H1 (cell line): Measurements from ENCODE around the gene GAPT. TPM values are rescaled to one million over a fixed set of nuclear protein-coding genes. Genes with fewer than 3 reads are reported as not detected.

Source experiments
- CHD7 ChIP-seq: fragments of 300-600 bp; sonication (generic); IDR thresholded peaks from 2 replicates; pipeline ENCODE4 v1.7.1; 2012; ENCODE audit warnings: low read length, moderate library complexity, mild to moderate bottlenecking, inconsistent platforms; ENCODE audit not compliant: insufficient replicate concordance
- EGR1 ChIP-seq: IDR thresholded peaks from 2 replicates; pipeline ENCODE4 v1.6.1; 2011; ENCODE audit warnings: low read depth, low read length, borderline replicate concordance
- HDAC6 ChIP-seq: IDR thresholded peaks from one replicate; pipeline ENCODE4 v1.7.1; 2012; ENCODE audit warnings: low read depth, mild to moderate bottlenecking, inconsistent platforms, low read length, moderate library complexity
- KDM5A ChIP-seq: fragments of 200-600 bp; IDR thresholded peaks from 2 replicates; pipeline ENCODE4 v1.7.1; 2012; ENCODE audit warnings: mild to moderate bottlenecking, low read length, inconsistent platforms, mixed read lengths
- POLR2AphosphoS5 ChIP-seq: IDR thresholded peaks from 2 replicates; pipeline ENCODE4 v1.6.1; 2011; ENCODE audit warnings: low read depth, low read length
- RXRA ChIP-seq: IDR thresholded peaks from 2 replicates; pipeline ENCODE4 v1.6.1; 2011; ENCODE audit warnings: low read depth, mild to moderate bottlenecking, low read length, moderate library complexity; ENCODE audit not compliant: insufficient read depth
- SIN3A ChIP-seq, 2 experiments: IDR thresholded peaks in 1 of 2; conservative IDR thresholded peaks in 1 of 2; 2 replicates each; pipeline ENCODE4 v1.6.1; 2011 to 2012; ENCODE audit warnings: low read length in 2 of 2, improper control_type of control experiment in 1 of 2, low read depth in 1 of 2, mild to moderate bottlenecking in 1 of 2
- SP4 ChIP-seq: IDR thresholded peaks from 2 replicates; pipeline ENCODE4 v1.6.1; 2012; ENCODE audit warnings: low read length, inconsistent platforms
- polyA plus RNA-seq, 7 experiments: library from polyadenylated mRNA; depleted of rRNA in 3 of 7; stranded (reverse) in 5 of 7; unstranded in 2 of 7; fragments of >200 nt in 5 of 7; fragments of 200-250 nt in 2 of 7; gene quantifications; 1 replicate in 5 of 7; 2 replicates in 1 of 7; 4 replicates in 1 of 7; pipeline versions ENCODE4 v1.2.1 to v1.2.3, GENCODE V29; 2011 to 2013; ENCODE audit warnings: missing spikeins in 2 of 7, mixed read lengths in 2 of 7
- total RNA-seq: library from RNA; stranded (reverse); fragmentation: NEBNext Ultra II Directional; extraction: Animal tissue kit (Norgen Biotek cat#: 25700); gene quantifications from 2 replicates; pipeline ENCODE4 v1.2.1, GENCODE V29; 2021
- TF ChIP-seq, protein P1 (sequence below): IDR thresholded peaks from 2 replicates; pipeline ENCODE4 v1.6.1; 2012; ENCODE audit warnings: inconsistent platforms

The GAPT gene
- total and polyA plus RNA-seq, 2 of the 8 experiments (the other 6 are each of a cell fraction or from before 2014, with no cell fraction given) = not detected

DNA sequence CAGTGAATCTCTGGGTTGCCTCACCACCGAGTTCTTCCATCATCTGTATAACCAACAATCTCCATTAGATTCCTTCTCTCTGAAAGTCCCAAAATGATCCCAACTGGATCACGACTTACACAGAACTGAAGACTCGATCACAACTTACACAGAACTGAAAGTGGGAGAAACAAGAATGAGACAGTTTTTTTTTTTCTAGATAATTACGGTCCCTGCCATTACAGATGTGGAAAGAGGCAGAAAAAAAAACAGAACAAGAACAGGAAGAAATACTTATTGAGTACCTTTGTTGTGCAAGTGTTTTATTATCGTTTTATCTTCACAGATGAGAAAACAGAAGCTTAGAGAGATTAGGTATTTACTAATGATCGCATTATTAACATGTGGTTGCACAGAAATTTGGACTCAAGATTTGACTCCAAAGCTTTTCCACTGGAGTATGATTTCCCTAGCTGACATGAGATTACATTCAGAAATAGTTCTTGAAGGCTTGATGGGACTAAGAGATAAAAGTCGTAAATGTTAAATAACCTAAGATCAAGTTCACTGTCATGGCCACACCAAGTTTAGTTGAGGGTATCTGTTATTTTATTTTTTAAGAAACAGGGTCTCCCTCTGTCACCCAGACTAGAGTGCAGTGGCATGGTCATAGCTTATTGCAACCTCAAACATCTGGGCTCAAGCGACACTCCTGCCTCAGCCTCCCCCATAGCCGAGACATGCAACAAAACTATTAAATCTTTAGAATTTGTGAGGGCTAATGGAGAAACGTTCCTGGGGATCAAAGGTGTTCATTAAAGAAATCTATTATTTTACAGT, 40.2 kb upstream of the GAPT start (continued):
- no peak for TF ChIP-seq CHD7
- TF ChIP-seq KDM5A = no peak
- TF ChIP-seq EGR1 = no peak
- TF ChIP-seq HDAC6 = no peak
- TF ChIP-seq, protein P1, sequence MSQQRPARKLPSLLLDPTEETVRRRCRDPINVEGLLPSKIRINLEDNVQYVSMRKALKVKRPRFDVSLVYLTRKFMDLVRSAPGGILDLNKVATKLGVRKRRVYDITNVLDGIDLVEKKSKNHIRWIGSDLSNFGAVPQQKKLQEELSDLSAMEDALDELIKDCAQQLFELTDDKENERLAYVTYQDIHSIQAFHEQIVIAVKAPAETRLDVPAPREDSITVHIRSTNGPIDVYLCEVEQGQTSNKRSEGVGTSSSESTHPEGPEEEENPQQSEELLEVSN = no peak
- TF ChIP-seq POLR2AphosphoS5 = no peak
- no peak for TF ChIP-seq SIN3A (conservative IDR thresholded peaks at IDR 0.05 in 1 of 2, IDR thresholded peaks at IDR 0.05 in 1 of 2; ENCODE audit: low read depth in 1 of 2, low read length in 2 of 2)
- TF ChIP-seq SP4 = no peak
- no peak for TF ChIP-seq RXRA
